ENCODE measurements around the gene KRT85.

KRT85 gene

DNA sequence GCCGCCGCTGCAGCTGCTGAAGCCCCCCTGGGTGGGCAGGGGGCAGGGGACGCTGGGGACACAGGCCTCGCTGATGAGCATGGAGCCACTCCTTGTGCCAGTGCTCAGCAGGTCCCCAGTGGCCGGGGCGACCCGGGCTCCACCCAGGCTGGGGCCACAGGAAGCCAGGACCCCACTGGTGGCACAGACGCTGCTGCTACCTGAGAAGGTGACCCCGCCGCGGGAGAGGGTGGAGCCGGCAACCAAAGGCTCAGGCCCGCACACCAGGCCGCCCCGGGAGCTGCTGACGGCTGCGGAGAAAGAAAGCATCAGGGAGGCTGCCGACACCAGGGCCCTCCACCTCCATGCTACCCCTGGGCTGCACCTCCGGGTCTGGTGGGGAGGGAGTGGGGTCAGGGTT lies 10.8 kb upstream of the KRT85 start:
- no peaks in the 10 kb centered on the region for H3K36me3 ChIP-seq (ENCODE audit: control insufficient read depth, insufficient read depth, low read length)
- TF ChIP-seq, protein P1, sequence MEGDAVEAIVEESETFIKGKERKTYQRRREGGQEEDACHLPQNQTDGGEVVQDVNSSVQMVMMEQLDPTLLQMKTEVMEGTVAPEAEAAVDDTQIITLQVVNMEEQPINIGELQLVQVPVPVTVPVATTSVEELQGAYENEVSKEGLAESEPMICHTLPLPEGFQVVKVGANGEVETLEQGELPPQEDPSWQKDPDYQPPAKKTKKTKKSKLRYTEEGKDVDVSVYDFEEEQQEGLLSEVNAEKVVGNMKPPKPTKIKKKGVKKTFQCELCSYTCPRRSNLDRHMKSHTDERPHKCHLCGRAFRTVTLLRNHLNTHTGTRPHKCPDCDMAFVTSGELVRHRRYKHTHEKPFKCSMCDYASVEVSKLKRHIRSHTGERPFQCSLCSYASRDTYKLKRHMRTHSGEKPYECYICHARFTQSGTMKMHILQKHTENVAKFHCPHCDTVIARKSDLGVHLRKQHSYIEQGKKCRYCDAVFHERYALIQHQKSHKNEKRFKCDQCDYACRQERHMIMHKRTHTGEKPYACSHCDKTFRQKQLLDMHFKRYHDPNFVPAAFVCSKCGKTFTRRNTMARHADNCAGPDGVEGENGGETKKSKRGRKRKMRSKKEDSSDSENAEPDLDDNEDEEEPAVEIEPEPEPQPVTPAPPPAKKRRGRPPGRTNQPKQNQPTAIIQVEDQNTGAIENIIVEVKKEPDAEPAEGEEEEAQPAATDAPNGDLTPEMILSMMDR (IDR thresholded peaks at IDR 0.05; ENCODE audit: insufficient read depth, low read length, poor library complexity, severe bottlenecking) = no peak
- DNase-seq (ENCODE audit: extremely low read depth, insufficient read length) = no peak
- H3K4me3 ChIP-seq (replicated peaks; ENCODE audit: low read depth, low read length) = no peak overlapping the region
- no peaks in the 10 kb centered on the region; the same call in 1 of the 2 replicates for H3K27me3 ChIP-seq (replicated peaks; ENCODE audit: control insufficient read depth, insufficient read depth, low read length)

DNA sequence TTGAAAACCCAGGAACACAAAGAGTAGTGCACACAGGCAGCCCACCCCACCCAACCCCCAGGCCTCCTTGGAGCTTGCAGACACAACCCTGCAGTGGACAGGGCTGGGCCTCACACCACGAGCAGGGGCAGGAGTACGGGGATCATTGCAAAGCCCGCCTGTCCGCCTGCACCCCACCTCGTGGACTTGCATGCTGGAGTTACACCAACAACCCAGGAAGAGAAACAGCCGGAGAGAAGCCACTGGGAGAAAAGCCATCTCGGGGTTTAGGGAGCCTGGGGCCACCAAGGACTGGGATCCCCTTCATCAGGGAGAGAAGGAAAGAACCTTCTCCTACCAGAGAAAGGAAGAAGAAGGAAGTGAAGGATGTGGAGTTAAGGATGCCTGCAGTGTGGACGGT lies 10.0 kb upstream of the KRT85 start:
- TF ChIP-seq, protein P1 (IDR thresholded peaks at IDR 0.05; ENCODE audit: insufficient read depth, low read length, poor library complexity, severe bottlenecking) = no peak

DNA sequence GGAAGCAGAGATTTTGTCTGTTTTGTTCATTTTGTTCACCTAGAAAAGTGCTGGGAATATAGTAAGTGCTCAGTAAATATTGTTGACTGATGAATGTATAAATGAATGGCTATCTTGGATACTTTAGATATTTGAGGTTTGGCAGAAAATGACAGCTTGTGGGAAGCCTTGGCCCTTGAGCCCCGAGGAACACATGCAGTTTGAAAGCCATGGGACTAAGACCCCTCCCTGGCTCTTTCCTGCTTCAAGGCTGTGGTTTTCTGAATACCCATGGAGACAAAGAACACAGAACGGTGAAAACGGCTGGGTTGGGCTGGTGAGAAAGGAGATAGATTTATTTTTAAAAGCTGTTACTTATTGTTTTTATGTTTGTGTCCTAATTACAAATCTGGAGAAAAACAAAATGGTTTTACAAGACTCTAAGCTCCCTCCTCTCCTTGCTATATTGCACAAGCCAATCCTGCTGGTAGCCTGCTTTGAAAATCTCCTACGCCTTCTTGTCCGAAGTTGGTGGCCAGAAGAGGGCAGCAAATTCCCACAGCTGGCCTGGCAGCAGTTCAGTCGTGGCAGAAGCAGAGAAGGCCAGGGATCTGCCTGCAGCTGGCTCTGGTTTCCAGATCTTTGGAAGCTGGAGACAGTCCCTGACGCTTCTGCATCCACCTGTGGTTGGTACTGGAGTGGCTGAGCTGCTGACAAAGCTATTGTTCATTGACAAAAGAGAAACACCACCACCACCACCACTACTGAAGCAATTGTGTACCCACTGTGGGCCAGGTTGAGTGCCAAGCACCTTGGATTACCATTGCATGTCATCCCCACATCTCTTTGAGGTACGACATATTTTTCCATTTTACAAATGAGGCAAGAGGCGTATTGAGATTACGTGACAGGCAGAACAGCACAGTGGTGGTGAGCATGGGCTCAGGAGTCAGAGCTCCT lies 5.2 kb upstream of the KRT85 start:
- no peaks in the 10 kb centered on the region for H3K36me3 ChIP-seq (ENCODE audit: control insufficient read depth, insufficient read depth, low read length)
- peaks cover 1% of the 10 kb centered on the region for H3K27me3 ChIP-seq (replicated peaks; ENCODE audit: control insufficient read depth, insufficient read depth, low read length)
- H3K4me3 ChIP-seq (replicated peaks; ENCODE audit: low read depth, low read length) = no peak overlapping the region
- TF ChIP-seq, protein P1 (IDR thresholded peaks at IDR 0.05; ENCODE audit: insufficient read depth, low read length, poor library complexity, severe bottlenecking) = peak; percentile 82
- no peak for DNase-seq (ENCODE audit: extremely low read depth, insufficient read length)

More for the DNA sequence above, 10.0 kb upstream of the KRT85 start:
- Histone ChIP-seq H3K4me3 (replicated peaks; ENCODE audit: low read depth, low read length) (no peak overlapping the region), H3K36me3 (ENCODE audit: control insufficient read depth, insufficient read depth, low read length) (no peaks in the 10 kb centered on the region), H3K27me3 (replicated peaks; ENCODE audit: control insufficient read depth, insufficient read depth, low read length) (no peaks in the 10 kb centered on the region; the same call in 1 of the 2 replicates)
- no peak for DNase-seq (ENCODE audit: extremely low read depth, insufficient read length)

DNA sequence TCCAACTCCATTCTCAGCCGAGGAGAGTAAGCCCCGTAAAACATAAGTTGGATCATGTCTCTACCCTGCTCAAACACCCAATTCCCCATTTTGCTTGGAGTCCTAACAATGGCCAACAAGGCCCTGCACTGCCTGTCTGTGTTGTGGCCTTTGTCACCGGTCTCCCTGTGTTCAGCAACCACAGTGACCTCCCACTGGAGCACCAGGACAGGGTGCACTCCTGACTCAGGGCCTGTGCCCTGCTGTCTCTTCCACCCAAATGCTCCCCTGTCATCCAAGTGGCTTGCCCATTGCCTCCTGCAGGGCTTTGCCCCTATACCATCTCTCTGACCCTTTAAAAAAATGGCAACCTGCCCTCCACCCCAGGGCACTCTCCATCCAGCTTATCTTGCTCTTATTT lies 4.4 kb upstream of the KRT85 start:
- no peak for DNase-seq (ENCODE audit: extremely low read depth, insufficient read length)
- TF ChIP-seq, protein P1 (IDR thresholded peaks at IDR 0.05; ENCODE audit: insufficient read depth, low read length, poor library complexity, severe bottlenecking) = no peak
- Histone ChIP-seq H3K36me3 (ENCODE audit: control insufficient read depth, insufficient read depth, low read length) (no peaks in the 10 kb centered on the region), H3K27me3 (replicated peaks; ENCODE audit: control insufficient read depth, insufficient read depth, low read length) (peaks cover 1% of the 10 kb centered on the region), H3K4me3 (replicated peaks; ENCODE audit: low read depth, low read length) (no peak overlapping the region)

DNA sequence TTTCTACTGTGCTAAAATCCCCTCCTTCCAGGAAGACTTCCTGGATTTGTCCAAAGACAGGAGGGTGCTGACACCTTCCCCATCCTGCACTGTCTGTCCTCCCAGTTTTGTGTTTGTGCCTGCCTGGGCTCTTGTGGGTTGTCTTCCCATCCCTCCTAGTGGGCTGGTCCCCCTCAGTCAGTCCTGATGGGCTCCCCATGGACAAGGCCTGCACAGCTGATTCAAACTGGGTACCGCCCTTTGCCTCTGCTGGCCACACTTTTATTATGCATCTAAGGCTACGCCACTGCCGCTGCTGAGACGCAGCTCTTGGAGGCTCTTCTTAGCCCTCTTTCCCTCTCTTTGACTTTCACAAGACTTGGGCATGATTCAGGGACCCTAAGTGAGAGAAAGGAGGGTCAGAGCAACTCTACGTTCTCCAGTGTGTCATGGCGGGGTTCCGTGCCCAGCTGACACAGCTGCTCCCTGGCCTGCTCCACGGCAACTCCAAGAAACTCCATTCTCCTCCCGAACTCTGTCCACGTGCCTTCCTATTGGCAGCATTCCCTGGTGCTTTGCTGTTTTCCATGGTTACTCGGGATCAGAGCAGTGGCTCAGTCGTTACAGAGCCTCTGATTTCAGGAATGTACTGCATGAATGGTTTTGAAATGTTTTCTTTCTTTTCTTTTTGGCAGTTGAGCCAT lies 3.8 kb upstream of the KRT85 start:
- peaks cover 1% of the 10 kb centered on the region for H3K27me3 ChIP-seq (replicated peaks; ENCODE audit: control insufficient read depth, insufficient read depth, low read length)
- no peak for DNase-seq (ENCODE audit: extremely low read depth, insufficient read length)
- H3K4me3 ChIP-seq (replicated peaks; ENCODE audit: low read depth, low read length) = no peak overlapping the region
- H3K36me3 ChIP-seq (ENCODE audit: control insufficient read depth, insufficient read depth, low read length) = no peaks in the 10 kb centered on the region
- TF ChIP-seq, protein P1 (IDR thresholded peaks at IDR 0.05; ENCODE audit: insufficient read depth, low read length, poor library complexity, severe bottlenecking) = no peak
